ENCODE data around the gene IGSF5. TPM values are rescaled to one million over a fixed set of nuclear protein-coding genes. Genes with fewer than 3 reads are reported as not detected.

Gene IGSF5
- total and polyA plus RNA-seq, 3 donors from 2014 or later = 0.39 to 1.6 (median 0.62) TPM

DNA sequence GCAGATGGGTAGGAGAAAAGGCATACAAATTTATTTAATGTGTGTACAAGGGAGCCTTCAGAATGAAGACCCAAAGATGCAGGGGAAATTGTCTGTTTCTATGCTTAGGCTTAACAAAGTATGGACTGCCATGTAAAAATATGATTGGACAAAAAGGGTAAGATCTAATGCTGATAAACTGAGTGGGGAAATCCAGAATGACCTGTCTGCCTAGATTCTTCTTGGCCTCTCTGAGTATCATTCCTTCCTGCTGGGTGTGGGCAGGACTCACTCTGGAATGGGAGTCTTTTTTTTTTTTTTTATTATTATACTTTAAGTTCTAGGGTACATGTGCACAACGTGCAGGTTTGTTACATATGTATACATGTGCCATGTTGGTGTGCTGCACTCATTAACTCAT is 61.0 kb downstream of the IGSF5 start:
- Histone ChIP-seq H3K4me1 (no peaks in the 10 kb centered on the region), H3K9me3 (no peaks in the 10 kb centered on the region), H3K27ac (no peak overlapping the region), H3K36me3 (ENCODE audit: low read depth, missing control alignments) (no peaks in the 10 kb centered on the region), H3K4me3 (no peak overlapping the region), H3K27me3 (no peaks in the 10 kb centered on the region)
- TF ChIP-seq CTCF (IDR thresholded peaks at IDR 0.05) (no peak), POLR2A (IDR thresholded peaks at IDR 0.05) (no peak)
- WGBS, 2 donors = 88 to 94% methylated on average over 1 of the region's 1 CpG
- intact Hi-C loops (cut with DNase I; ENCODE audit: low total_unique reads) = no loop called here
- no peak for DNase-seq

GRCh38 chr21:39807738-39808137 is 62.8 kb downstream of the IGSF5 start:
- no peak for DNase-seq
- Histone ChIP-seq H3K27me3 (no peaks in the 10 kb centered on the region), H3K36me3 (ENCODE audit: low read depth, missing control alignments) (no peaks in the 10 kb centered on the region), H3K27ac (no peak overlapping the region), H3K4me1 (no peaks in the 10 kb centered on the region), H3K4me3 (no peak overlapping the region), H3K9me3 (no peaks in the 10 kb centered on the region)
- 63 to 77% methylated on average over 3 of the region's 3 CpGs for WGBS, 2 donors
- intact Hi-C loops (cut with DNase I; ENCODE audit: low total_unique reads) = no loop called here
- no peak for TF ChIP-seq CTCF (IDR thresholded peaks at IDR 0.05)
- no peak for TF ChIP-seq POLR2A (IDR thresholded peaks at IDR 0.05)

- no peak for TF ChIP-seq POLR2A (IDR thresholded peaks at IDR 0.05)
- TF ChIP-seq CTCF (IDR thresholded peaks at IDR 0.05) = no peak
- intact Hi-C loops (cut with DNase I; ENCODE audit: low total_unique reads) = no loop called here
- WGBS, 2 donors = 94 to 97% methylated on average over 5 of the region's 5 CpGs
- H3K4me1 ChIP-seq = no peaks in the 10 kb centered on the region
- no peaks in the 10 kb centered on the region for H3K27me3 ChIP-seq
- no peak overlapping the region for H3K27ac ChIP-seq
- H3K4me3 ChIP-seq = no peak overlapping the region
- no peaks in the 10 kb centered on the region for H3K9me3 ChIP-seq
- DNase-seq = no peak
- H3K36me3 ChIP-seq (ENCODE audit: low read depth, missing control alignments) = no peaks in the 10 kb centered on the region
These were observed 65.0 kb downstream of the IGSF5 start for GRCh38 chr21:39809936-39810335.

GRCh38 chr21:39812983-39813382 is 68.0 kb downstream of the IGSF5 start:
- Histone ChIP-seq H3K27ac (no peak overlapping the region), H3K4me1 (no peaks in the 10 kb centered on the region), H3K9me3 (no peaks in the 10 kb centered on the region), H3K4me3 (no peak overlapping the region), H3K27me3 (no peaks in the 10 kb centered on the region), H3K36me3 (ENCODE audit: low read depth, missing control alignments) (no peaks in the 10 kb centered on the region)
- 92 to 100% methylated on average over 1 of the region's 1 CpG for WGBS, 2 donors
- TF ChIP-seq POLR2A (IDR thresholded peaks at IDR 0.05) (no peak), CTCF (IDR thresholded peaks at IDR 0.05) (no peak)
- intact Hi-C loops (cut with DNase I; ENCODE audit: low total_unique reads) = no loop called here
- no peak for DNase-seq

DNA sequence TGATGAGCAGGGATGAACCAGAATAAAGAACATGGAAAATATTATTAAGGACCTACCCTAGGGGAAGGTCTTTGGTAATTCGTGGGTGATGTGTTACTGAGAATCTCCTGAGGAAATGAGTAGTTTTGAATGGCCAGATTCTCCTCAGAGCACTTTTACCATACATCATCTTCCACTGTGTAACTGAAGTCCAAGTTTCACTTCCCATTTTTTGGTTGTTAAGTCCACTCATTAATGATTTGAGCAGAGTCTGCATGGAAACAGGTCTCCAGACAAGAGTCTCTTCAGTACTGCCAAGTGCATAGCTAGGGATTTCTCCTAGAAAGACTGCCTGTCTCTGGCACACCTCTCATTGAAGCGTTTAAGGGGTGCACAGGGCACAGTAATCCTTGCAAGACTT is 73.6 kb downstream of the IGSF5 start:
- no peak for DNase-seq
- H3K9me3 ChIP-seq = no peaks in the 10 kb centered on the region
- H3K4me1 ChIP-seq = no peaks in the 10 kb centered on the region
- 67 to 71% methylated on average over 2 of the region's 2 CpGs for WGBS, 2 donors
- H3K4me3 ChIP-seq = no peak overlapping the region
- no peak overlapping the region for H3K27ac ChIP-seq
- no peaks in the 10 kb centered on the region for H3K36me3 ChIP-seq (ENCODE audit: low read depth, missing control alignments)
- intact Hi-C loops (cut with DNase I; ENCODE audit: low total_unique reads) = no loop called here
- TF ChIP-seq POLR2A (IDR thresholded peaks at IDR 0.05) (no peak), CTCF (IDR thresholded peaks at IDR 0.05) (no peak)
- H3K27me3 ChIP-seq = no peaks in the 10 kb centered on the region
